ENCODE data around the gene TUBA3E.

DNA sequence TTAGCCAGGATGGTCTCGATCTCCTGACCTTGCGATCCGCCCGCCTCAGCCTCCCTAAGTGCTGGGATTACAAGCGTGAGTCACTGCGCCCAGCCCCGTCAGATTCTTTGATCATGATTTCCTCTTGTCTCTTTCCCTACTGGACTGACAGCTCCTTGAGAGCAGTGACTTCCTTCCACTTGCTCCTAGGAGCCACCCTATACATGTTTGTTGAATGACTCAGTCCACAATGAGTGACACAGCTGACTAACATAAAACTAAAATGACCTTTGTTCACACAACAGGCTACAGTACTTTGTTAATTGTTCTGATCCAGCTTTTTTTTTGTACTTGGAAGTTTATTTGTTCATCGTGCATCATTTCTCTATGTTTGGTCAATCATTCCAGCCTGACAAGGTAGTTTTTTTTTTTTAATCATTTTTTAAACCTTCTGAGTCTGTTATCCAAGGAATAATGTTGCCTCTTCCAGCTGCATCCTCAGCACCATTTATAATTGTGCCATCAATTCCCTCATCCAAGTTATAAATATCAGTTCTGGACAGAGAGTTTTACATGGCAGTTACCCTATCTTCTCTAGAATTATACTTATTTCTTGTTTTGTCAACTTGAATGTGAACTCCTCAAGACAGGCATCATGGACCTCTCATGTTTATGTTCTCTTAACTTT, 42.9 kb upstream of the TUBA3E start:
- TF ChIP-seq GLI4 (CRISPR knock-in tag; IDR thresholded peaks at IDR 0.05; ENCODE audit: borderline replicate concordance) (no peak), ATF7 (IDR thresholded peaks at IDR 0.05) (no peak), ATF7 (CRISPR knock-in tag; IDR thresholded peaks at IDR 0.05) (no peak), TP53 (CRISPR knock-in tag; conservative IDR thresholded peaks at IDR 0.05) (no peak), NONO (IDR thresholded peaks at IDR 0.05) (no peak), NONO (CRISPR knock-in tag; conservative IDR thresholded peaks at IDR 0.05) (no peak)
- TF ChIP-seq, protein P1, sequence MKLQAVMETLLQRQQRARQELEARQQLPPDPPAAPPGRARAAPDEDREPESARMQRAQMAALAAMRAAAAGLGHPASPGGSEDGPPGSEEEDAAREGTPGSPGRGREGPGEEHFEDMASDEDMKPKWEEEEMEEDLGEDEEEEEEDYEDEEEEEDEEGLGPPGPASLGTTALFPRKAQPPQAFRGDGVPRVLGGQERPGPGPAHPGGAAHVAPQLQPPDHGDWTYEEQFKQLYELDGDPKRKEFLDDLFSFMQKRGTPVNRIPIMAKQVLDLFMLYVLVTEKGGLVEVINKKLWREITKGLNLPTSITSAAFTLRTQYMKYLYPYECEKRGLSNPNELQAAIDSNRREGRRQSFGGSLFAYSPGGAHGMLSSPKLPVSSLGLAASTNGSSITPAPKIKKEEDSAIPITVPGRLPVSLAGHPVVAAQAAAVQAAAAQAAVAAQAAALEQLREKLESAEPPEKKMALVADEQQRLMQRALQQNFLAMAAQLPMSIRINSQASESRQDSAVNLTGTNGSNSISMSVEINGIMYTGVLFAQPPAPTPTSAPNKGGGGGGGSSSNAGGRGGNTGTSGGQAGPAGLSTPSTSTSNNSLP (IDR thresholded peaks at IDR 0.05; ENCODE audit: low read depth, low read length), result peak; percentile 55; the same call in 1 of the 2 replicates
- TF ChIP-seq, protein P2, sequence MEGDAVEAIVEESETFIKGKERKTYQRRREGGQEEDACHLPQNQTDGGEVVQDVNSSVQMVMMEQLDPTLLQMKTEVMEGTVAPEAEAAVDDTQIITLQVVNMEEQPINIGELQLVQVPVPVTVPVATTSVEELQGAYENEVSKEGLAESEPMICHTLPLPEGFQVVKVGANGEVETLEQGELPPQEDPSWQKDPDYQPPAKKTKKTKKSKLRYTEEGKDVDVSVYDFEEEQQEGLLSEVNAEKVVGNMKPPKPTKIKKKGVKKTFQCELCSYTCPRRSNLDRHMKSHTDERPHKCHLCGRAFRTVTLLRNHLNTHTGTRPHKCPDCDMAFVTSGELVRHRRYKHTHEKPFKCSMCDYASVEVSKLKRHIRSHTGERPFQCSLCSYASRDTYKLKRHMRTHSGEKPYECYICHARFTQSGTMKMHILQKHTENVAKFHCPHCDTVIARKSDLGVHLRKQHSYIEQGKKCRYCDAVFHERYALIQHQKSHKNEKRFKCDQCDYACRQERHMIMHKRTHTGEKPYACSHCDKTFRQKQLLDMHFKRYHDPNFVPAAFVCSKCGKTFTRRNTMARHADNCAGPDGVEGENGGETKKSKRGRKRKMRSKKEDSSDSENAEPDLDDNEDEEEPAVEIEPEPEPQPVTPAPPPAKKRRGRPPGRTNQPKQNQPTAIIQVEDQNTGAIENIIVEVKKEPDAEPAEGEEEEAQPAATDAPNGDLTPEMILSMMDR (CRISPR knock-in tag; IDR thresholded peaks at IDR 0.05), result no peak
- TF ChIP-seq, protein P3, sequence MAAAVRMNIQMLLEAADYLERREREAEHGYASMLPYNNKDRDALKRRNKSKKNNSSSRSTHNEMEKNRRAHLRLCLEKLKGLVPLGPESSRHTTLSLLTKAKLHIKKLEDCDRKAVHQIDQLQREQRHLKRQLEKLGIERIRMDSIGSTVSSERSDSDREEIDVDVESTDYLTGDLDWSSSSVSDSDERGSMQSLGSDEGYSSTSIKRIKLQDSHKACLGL (CRISPR knock-in tag; IDR thresholded peaks at IDR 0.05), result no peak

Data from HepG2 (cell line).